H1 (cell line): Measurements from ENCODE around the gene DCAF17. TPM values are rescaled to one million over a fixed set of nuclear protein-coding genes. Genes with fewer than 3 reads are reported as not detected.

Experiments used
- CTCF ChIA-PET: fragments of 300-600 bp; sonication (Branson Sonifier 250); formaldehyde crosslinking; loops from one replicate; lab custom pipeline; 2021; ENCODE audit not compliant: partially characterized antibody; lab: Charles Lee
- POLR2A ChIA-PET: fragments of 300-600 bp; sonication (Branson Sonifier 250); formaldehyde crosslinking; loops from one replicate; lab custom pipeline; 2021; ENCODE audit warnings: inconsistent platforms; ENCODE audit not compliant: partially characterized antibody; lab: Charles Lee
- DNase-seq, 2 experiments: peaks; one replicate each; pipeline versions ENCODE4 v3.0.0 to v3.0.0-alpha.2; 2010 to 2022; ENCODE audit warnings: low spot score in 2 of 2, low read depth in 1 of 2, mixed read lengths in 1 of 2
- FAIRE-seq: peaks from 2 replicates; lab custom pipeline; 2011; peaks lifted over from hg19 to GRCh38; lab: Jason Lieb, UNC
- H2AFZ ChIP-seq: 2 replicates; pipeline ENCODE4 v1.8.1; 2012; ENCODE audit warnings: low read length, inconsistent platforms
- H2AK5ac ChIP-seq: 2 replicates; pipeline ENCODE4 v1.6.1; 2013; ENCODE audit warnings: low read depth, low read length
- H2BK120ac ChIP-seq: replicated peaks from 2 replicates; pipeline ENCODE3; 2013; ENCODE audit warnings: low read depth, low read length, inconsistent platforms
- H2BK12ac ChIP-seq: 2 replicates; pipeline ENCODE4 v1.6.1; 2013; ENCODE audit warnings: low read depth, low read length
- H2BK15ac ChIP-seq: 2 replicates; pipeline ENCODE4 v1.6.1; 2013; ENCODE audit warnings: low read length
- H2BK20ac ChIP-seq: 2 replicates; pipeline ENCODE4 v1.6.1; 2013; ENCODE audit warnings: low read length
- H2BK5ac ChIP-seq: 2 replicates; pipeline ENCODE4 v1.6.1; 2013; ENCODE audit warnings: low read depth, low read length
- H3K14ac ChIP-seq: 2 replicates; pipeline ENCODE4 v1.6.1; 2013; ENCODE audit warnings: inconsistent platforms; ENCODE audit not compliant: insufficient read length
- H3K18ac ChIP-seq: 2 replicates; pipeline ENCODE4 v1.6.1; 2013; ENCODE audit warnings: low read length; ENCODE audit errors: extremely low read depth
- H3K23ac ChIP-seq: 2 replicates; pipeline ENCODE4 v1.6.1; 2013; ENCODE audit warnings: inconsistent platforms; ENCODE audit not compliant: insufficient read length
- H3K23me2 ChIP-seq: 2 replicates; pipeline ENCODE4 v1.6.1; 2013; ENCODE audit warnings: low read depth, low read length
- H3K27ac ChIP-seq: 2 replicates; pipeline ENCODE4 v1.6.1; 2011; ENCODE audit warnings: low read depth, low read length, inconsistent platforms
- H3K27me3 ChIP-seq, 4 experiments: replicated peaks in 1 of 4; 1 replicate in 1 of 4; 2 replicates in 3 of 4; pipeline versions ENCODE4 v1.6.1 to v1.8.1; 2011 to 2013; ENCODE audit warnings: low read length in 3 of 4, mild to moderate bottlenecking in 3 of 4, inconsistent platforms in 2 of 4, mixed read lengths in 2 of 4, moderate library complexity in 1 of 4; ENCODE audit not compliant: control insufficient read depth in 3 of 4, insufficient read depth in 3 of 4; ENCODE audit errors: extremely low read depth in 1 of 4
- H3K36me3 ChIP-seq, 4 experiments: 2 replicates each; pipeline versions ENCODE4 v1.6.1 to v1.8.1; 2011 to 2013; ENCODE audit warnings: mild to moderate bottlenecking in 4 of 4, low read length in 3 of 4, moderate library complexity in 2 of 4, control low read depth in 1 of 4, inconsistent platforms in 1 of 4; ENCODE audit not compliant: insufficient read depth in 4 of 4, control insufficient read depth in 2 of 4
- H3K4ac ChIP-seq: replicated peaks from 2 replicates; pipeline ENCODE3; 2013; ENCODE audit warnings: low read length, low read depth, mixed read lengths, inconsistent platforms; ENCODE audit not compliant: insufficient read length
- H3K4me1 ChIP-seq, 4 experiments: replicated peaks in 1 of 4; 1 replicate in 1 of 4; 2 replicates in 3 of 4; pipeline versions ENCODE4 v1.6.1 to v1.8.1; 2011 to 2013; ENCODE audit warnings: low read length in 3 of 4, inconsistent platforms in 2 of 4, mixed read lengths in 1 of 4; ENCODE audit not compliant: insufficient read depth in 4 of 4, control insufficient read depth in 3 of 4
- H3K4me2 ChIP-seq, 2 experiments: 2 replicates each; pipeline versions ENCODE4 v1.6.1 to v1.8.1; 2011 to 2013; ENCODE audit warnings: low read depth in 2 of 2, low read length in 2 of 2, control low read depth in 1 of 2, inconsistent platforms in 1 of 2, mild to moderate bottlenecking in 1 of 2; ENCODE audit not compliant: insufficient read depth in 1 of 2
- H3K4me3 ChIP-seq, 4 experiments: fragments of 200-600, 300-600 bp in 1 of 4; sonication (generic), shearing (Covaris generic), sonication (Bioruptor Twin) in 1 of 4; 2 replicates each; pipeline versions ENCODE4 v1.5.1 to v1.8.1; 2011 to 2016; ENCODE audit warnings: low read length in 4 of 4, low read depth in 3 of 4, control low read depth in 2 of 4, inconsistent platforms in 2 of 4, mild to moderate bottlenecking in 2 of 4, mixed read lengths in 1 of 4, moderate library complexity in 1 of 4; ENCODE audit not compliant: insufficient read depth in 2 of 4; ENCODE audit errors: extremely low read depth in 1 of 4
- H3K56ac ChIP-seq: replicated peaks from 2 replicates; pipeline ENCODE3; 2013; ENCODE audit warnings: low read depth, mild to moderate bottlenecking, mixed read lengths, low read length, inconsistent platforms; ENCODE audit not compliant: insufficient read length
- H3K79me1 ChIP-seq: 2 replicates; pipeline ENCODE4 v1.6.1; 2013; ENCODE audit warnings: low read depth, low read length, control low read depth
- H3K79me2 ChIP-seq, 2 experiments: 2 replicates each; pipeline versions ENCODE4 v1.6.1 to v1.8.1; 2012 to 2013; ENCODE audit warnings: low read length in 2 of 2, mild to moderate bottlenecking in 2 of 2, inconsistent platforms in 1 of 2; ENCODE audit not compliant: insufficient read depth in 2 of 2, control insufficient read depth in 1 of 2
- H3K9ac ChIP-seq, 4 experiments: replicated peaks in 1 of 4; 1 replicate in 1 of 4; 2 replicates in 3 of 4; pipeline versions ENCODE4 v1.6.1 to v1.8.1; 2011 to 2013; ENCODE audit warnings: low read depth in 3 of 4, low read length in 3 of 4, control low read depth in 2 of 4, mild to moderate bottlenecking in 2 of 4, moderate library complexity in 2 of 4, inconsistent platforms in 1 of 4; ENCODE audit errors: extremely low read depth in 1 of 4
- H3K9me3 ChIP-seq, 2 experiments: 2 replicates each; pipeline versions ENCODE4 v1.6.1 to v1.8.1; 2012 to 2013; ENCODE audit warnings: mild to moderate bottlenecking in 2 of 2, moderate library complexity in 2 of 2, control low read depth in 1 of 2, inconsistent platforms in 1 of 2, low read depth in 1 of 2, low read length in 1 of 2, mixed read lengths in 1 of 2; ENCODE audit not compliant: insufficient read depth in 2 of 2
- H4K20me1 ChIP-seq, 2 experiments: replicated peaks in 1 of 2; 2 replicates each; pipeline versions ENCODE3 to v1.8.1; 2011 to 2013; ENCODE audit warnings: inconsistent platforms in 2 of 2, low read length in 2 of 2, mild to moderate bottlenecking in 1 of 2; ENCODE audit not compliant: insufficient read depth in 2 of 2, control insufficient read depth in 1 of 2
- H4K5ac ChIP-seq: 2 replicates; pipeline ENCODE4 v1.6.1; 2013; ENCODE audit warnings: low read length, low read depth, mixed read lengths, inconsistent platforms; ENCODE audit not compliant: insufficient read length
- H4K8ac ChIP-seq: 2 replicates; pipeline ENCODE4 v1.8.0; 2013; ENCODE audit warnings: mild to moderate bottlenecking, moderate library complexity, low read length, inconsistent platforms; ENCODE audit not compliant: insufficient read depth; ENCODE audit errors: extremely low read depth
- H4K91ac ChIP-seq: replicated peaks from 2 replicates; pipeline ENCODE3; 2013; ENCODE audit warnings: low read length, mixed read lengths, inconsistent platforms; ENCODE audit not compliant: insufficient read length
- KDM1A ChIP-seq: fragments of 200-600, 300-600 bp; sonication (generic); IDR thresholded peaks from 2 replicates; pipeline ENCODE4 v1.7.1; 2016; ENCODE audit warnings: mild to moderate bottlenecking, low read length, borderline replicate concordance
- SIRT6 ChIP-seq: IDR thresholded peaks from one replicate; pipeline ENCODE4 v1.7.1; 2012; ENCODE audit warnings: low read length, inconsistent platforms
- WGBS, 2 experiments: shearing (Covaris generic) in 1 of 2; methylation state at CpG; one replicate each; pipeline versions ENCODE4 v1.1.6 to v1.1.7; 2013 to 2015; ENCODE audit warnings: low lambda C conversion rate in 2 of 2, mixed read lengths in 2 of 2, inconsistent platforms in 1 of 2, low coverage in 1 of 2, missing lambda C conversion rate in 1 of 2; ENCODE audit not compliant: insufficient replicate concordance in 2 of 2, insufficient coverage in 1 of 2, insufficient read length in 1 of 2; ENCODE audit errors: extremely low coverage in 1 of 2, missing lambda C conversion rate in 1 of 2; 5-methylcytosine and 5-hydroxymethylcytosine counted together
- long read RNA-seq, 2 experiments: library from RNA in 1 of 2; library from capped mRNA in 1 of 2; stranded (forward); transcript quantifications; one replicate each; pipeline ENCODE4 v2.0.0, GENCODE V29; 2021; ENCODE audit warnings: inconsistent platforms in 1 of 2
- polyA minus RNA-seq, 3 experiments: library from RNA; depleted of rRNA, polyadenylated mRNA; stranded (reverse); fragments of >200 nt; gene quantifications; 1 replicate in 2 of 3; 2 replicates in 1 of 3; pipeline ENCODE4 v1.2.3, GENCODE V29; 2011
- polyA plus RNA-seq, 7 experiments: library from polyadenylated mRNA; depleted of rRNA in 3 of 7; stranded (reverse) in 5 of 7; unstranded in 2 of 7; fragments of >200 nt in 5 of 7; fragments of 200-250 nt in 2 of 7; gene quantifications; 1 replicate in 5 of 7; 2 replicates in 1 of 7; 4 replicates in 1 of 7; pipeline versions ENCODE4 v1.2.1 to v1.2.3, GENCODE V29; 2011 to 2013; ENCODE audit warnings: missing spikeins in 2 of 7, mixed read lengths in 2 of 7
- total RNA-seq: library from RNA; stranded (reverse); fragmentation: NEBNext Ultra II Directional; extraction: Animal tissue kit (Norgen Biotek cat#: 25700); gene quantifications from 2 replicates; pipeline ENCODE4 v1.2.1, GENCODE V29; 2021
- TF ChIP-seq, protein P1 (sequence below): IDR thresholded peaks from 2 replicates; pipeline ENCODE4 v1.6.1; 2011; ENCODE audit warnings: low read length, improper control_type of control experiment

The DCAF17 gene, protein sequence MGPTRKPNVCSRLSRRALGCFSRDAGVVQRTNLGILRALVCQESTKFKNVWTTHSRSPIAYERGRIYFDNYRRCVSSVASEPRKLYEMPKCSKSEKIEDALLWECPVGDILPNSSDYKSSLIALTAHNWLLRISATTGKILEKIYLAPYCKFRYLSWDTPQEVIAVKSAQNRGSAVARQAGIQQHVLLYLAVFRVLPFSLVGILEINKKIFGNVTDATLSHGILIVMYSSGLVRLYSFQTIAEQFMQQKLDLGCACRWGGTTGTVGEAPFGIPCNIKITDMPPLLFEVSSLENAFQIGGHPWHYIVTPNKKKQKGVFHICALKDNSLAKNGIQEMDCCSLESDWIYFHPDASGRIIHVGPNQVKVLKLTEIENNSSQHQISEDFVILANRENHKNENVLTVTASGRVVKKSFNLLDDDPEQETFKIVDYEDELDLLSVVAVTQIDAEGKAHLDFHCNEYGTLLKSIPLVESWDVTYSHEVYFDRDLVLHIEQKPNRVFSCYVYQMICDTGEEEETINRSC
- 26.1 and 30.0 TPM in 2 replicates for total RNA-seq
- 7.9 and 10.7 TPM in 2 replicates for polyA plus RNA-seq (2011; rRNA removed)
- 14.3 TPM for polyA plus RNA-seq (2011; cell fraction: cytosol; rRNA removed)
- 9.4 TPM for polyA plus RNA-seq (2011; cell fraction: nucleus; rRNA removed)
- 10.0 to 20.1 TPM (median 11.9 TPM) in 4 replicates for polyA plus RNA-seq (2012, experiment 1 of 2)
- 1.1 TPM for polyA plus RNA-seq (2012, experiment 2 of 2)
- polyA plus RNA-seq (2013, experiment 1 of 2) = 16.5 TPM
- 14.3 TPM for polyA plus RNA-seq (2013, experiment 2 of 2)
- 30.2 and 35.6 TPM in 2 replicates for polyA minus RNA-seq (2011; rRNA and poly(A)+ RNA removed)
- 21.9 TPM for polyA minus RNA-seq (2011; cell fraction: cytosol; rRNA and poly(A)+ RNA removed)
- polyA minus RNA-seq (2011; cell fraction: nucleus; rRNA and poly(A)+ RNA removed) = 41.8 TPM
- long read RNA-seq, experiment 1, full-length matches to known transcripts = 1 of 10 reads
- long read RNA-seq, experiment 1, partial matches to known transcripts = 0 of 10 reads
- long read RNA-seq, experiment 1, other reads (novel, unspliced or antisense) = 9 of 10 reads
- long read RNA-seq, experiment 2, partial matches to known transcripts = 0 of 5 reads
- long read RNA-seq, experiment 2, other reads (novel, unspliced or antisense) = 5 of 5 reads

DNA sequence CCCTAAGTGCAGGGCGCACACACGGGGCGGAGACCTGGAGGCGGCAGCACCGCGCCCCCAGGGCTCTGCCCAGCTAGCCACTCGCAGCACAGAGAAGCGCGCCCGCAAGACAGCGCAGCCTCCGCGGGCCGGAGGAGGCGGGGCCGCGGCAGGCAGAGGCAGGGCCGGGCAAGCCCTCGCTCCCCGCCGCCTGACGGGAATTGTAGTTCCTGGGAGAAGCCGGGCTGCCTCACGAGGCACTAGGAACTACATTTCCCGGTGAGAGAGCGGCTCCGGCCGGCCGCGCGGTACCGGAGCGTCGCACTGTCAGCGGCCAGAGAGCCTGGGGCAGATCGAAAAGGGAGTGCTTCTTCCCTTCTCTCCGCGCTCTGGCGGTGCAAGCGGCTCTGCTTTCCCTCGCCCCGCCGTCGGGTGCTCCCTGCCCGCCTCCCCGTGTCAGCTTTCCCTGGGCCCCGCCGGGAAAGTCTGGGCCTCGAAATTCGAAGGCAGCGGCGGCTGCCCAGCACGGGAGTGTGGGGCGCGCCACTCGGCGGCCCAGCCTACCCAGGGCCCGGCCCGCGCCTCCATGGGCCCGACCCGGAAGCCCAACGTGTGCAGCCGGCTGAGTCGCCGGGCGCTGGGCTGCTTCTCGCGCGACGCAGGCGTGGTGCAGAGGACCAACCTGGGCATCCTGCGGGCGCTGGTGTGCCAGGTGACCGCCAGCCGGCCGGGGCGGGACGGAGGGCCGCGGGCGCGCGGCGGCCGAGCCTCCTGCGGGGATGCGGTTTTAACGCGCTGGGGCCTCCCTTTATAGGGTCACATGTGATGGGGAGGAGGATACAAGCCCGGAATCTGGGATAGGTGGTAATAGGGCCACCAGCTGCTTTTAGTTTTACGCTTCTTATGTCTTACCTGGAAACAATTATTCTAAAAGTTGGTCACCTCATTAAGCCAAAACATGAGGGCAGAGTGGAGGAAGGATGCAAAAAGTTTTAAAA, at the start of gene DCAF17:
Gene DCAF17 (plus strand): TSS at position 214 of the 977 bp plus-strand sequence. CDS start 352 bp downstream, at position 566.
- H3K36me3 ChIP-seq = peaks cover 5 to 30% (median 12%) of the 10 kb centered on the region in 4 experiments; a peak in 4 of 8 replicates
- CTCF ChIA-PET = interaction anchor here (0.6 to 2.1 kb wide), 9 partner anchors 18 to 347 kb away, joined by 3 to 7 read pairs (median 5); no protein-coding TSS in a partner anchor
- H3K4me2 ChIP-seq = peak within 1 kb of the TSS; percentile 72 to 96
- H3K9me3 ChIP-seq = no peaks in the 10 kb centered on the region; a peak in 2 of 4 replicates
- peak within 1 kb of the TSS; percentile 92 for H3K4ac ChIP-seq
- H3K79me2 ChIP-seq = peaks cover 0 to 79% of the 10 kb centered on the region in 2 experiments; a peak in 2 of 4 replicates
- DNase-seq (peak; percentile 91 to 99), FAIRE-seq (no peak)
- peaks cover 2% of the 10 kb centered on the region; the same call in 1 of the 2 replicates for H3K79me1 ChIP-seq
- H3K27ac ChIP-seq = peak within 1 kb of the TSS; percentile 73
- 0 out of 2 replicates have a peak within 1 kb of the TSS, but pooled peaks have one; percentile 28 for H2BK20ac ChIP-seq
- H3K14ac ChIP-seq = no peak within 1 kb of the TSS
- peak within 1 kb of the TSS; percentile 70 to 82 (median 81) for H3K9ac ChIP-seq
- 1% methylated on average over 72 of the region's 92 CpGs; no CpG with 5 or more reads in 1 of the 2 experiments for WGBS, 2 experiments
- H2BK15ac ChIP-seq = peak within 1 kb of the TSS; percentile 95
- H3K27me3 ChIP-seq = no peaks in the 10 kb centered on the region
- POLR2A ChIA-PET = interaction anchor here (0.5 to 4.8 kb wide), 26 partner anchors 8 to 505 kb away, joined by 3 to 21 read pairs (median 4); partner anchors contain the start of genes CYBRD1, DYNC1I2, GORASP2 and TLK1
- no peak within 1 kb of the TSS for H2AFZ ChIP-seq
- peak within 1 kb of the TSS; percentile 95 for H2BK12ac ChIP-seq
- H2BK5ac ChIP-seq = peak within 1 kb of the TSS; percentile 93
- H4K20me1 ChIP-seq = no peaks in the 10 kb centered on the region
- H2BK120ac ChIP-seq = peak within 1 kb of the TSS; percentile 88
- peak within 1 kb of the TSS; percentile 93 for H3K18ac ChIP-seq
- H4K5ac ChIP-seq = peak within 1 kb of the TSS; percentile 89
- H3K56ac ChIP-seq = peak within 1 kb of the TSS; percentile 87
- peak within 1 kb of the TSS; percentile 66 to 80 (median 72) for H3K4me3 ChIP-seq
- H2AK5ac ChIP-seq = peak within 1 kb of the TSS; percentile 92
- H4K91ac ChIP-seq = peak within 1 kb of the TSS; percentile 82
- H3K4me1 ChIP-seq = peaks cover 3 to 19% (median 10%) of the 10 kb centered on the region in 4 experiments
- H4K8ac ChIP-seq = peak within 1 kb of the TSS; percentile 98; the same call in 1 of the 2 replicates
- peaks cover 4% of the 10 kb centered on the region; the same call in 1 of the 2 replicates for H3K23me2 ChIP-seq
- H3K23ac ChIP-seq = no peak within 1 kb of the TSS
- TF ChIP-seq SIRT6 (no peak), KDM1A (no peak)
- TF ChIP-seq, protein P1, sequence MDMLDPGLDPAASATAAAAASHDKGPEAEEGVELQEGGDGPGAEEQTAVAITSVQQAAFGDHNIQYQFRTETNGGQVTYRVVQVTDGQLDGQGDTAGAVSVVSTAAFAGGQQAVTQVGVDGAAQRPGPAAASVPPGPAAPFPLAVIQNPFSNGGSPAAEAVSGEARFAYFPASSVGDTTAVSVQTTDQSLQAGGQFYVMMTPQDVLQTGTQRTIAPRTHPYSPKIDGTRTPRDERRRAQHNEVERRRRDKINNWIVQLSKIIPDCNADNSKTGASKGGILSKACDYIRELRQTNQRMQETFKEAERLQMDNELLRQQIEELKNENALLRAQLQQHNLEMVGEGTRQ = 0 out of 2 replicates have a peak, but pooled peaks have one; percentile 27
